ENCODE measurements around the gene MPO. TPM values are rescaled to one million over a fixed set of nuclear protein-coding genes. Genes with fewer than 3 reads are reported as not detected.
A peak's percentile ranks its signal among the peaks of the same experiment; 100 is the strongest.

MPO gene
- total RNA-seq, 3 donors from 2014 or later: not detected

DNA sequence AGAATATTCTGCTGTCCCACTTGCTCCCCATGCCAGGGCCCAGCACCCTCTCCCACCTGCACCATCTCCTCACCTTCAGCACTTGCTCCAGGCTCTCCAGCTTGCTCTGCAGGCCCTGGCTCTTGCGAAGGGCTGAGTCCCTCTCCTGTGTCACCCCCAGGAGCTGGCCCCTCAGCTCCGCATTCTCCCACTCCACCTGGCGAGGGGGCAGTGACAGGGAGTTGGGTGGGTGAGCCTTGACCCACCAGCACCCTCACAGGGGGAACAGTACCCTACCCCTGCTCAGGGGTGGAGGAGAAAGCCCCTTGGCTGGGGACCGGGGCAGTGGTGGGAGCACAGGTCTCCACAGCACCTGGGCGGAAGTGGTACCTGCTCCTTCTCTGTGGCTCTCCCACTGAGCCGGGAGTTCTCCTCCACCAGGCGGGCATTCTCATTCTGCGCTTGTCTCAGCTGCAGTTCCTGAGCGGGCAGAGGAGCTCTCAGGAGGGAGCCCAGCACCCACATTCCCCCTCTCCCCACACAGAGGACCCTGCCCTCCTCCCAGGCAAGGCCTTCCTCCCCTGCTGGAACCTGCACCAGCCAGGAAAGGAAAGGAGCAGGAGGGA, 41.9 kb upstream of the MPO start:
- Mint-ChIP-seq H3K36me3 (ENCODE audit: insufficient read depth) (peaks cover 2% of the 10 kb centered on the region), H3K9me3 (no peaks in the 10 kb centered on the region), H3K4me1 (ENCODE audit: low read depth) (peaks cover 32% of the 10 kb centered on the region), H3K4me3 (no peak overlapping the region), H3K27me3 (ENCODE audit: low read depth) (no peaks in the 10 kb centered on the region)
- no peak for ATAC-seq
- DNase-seq: no peak

DNA sequence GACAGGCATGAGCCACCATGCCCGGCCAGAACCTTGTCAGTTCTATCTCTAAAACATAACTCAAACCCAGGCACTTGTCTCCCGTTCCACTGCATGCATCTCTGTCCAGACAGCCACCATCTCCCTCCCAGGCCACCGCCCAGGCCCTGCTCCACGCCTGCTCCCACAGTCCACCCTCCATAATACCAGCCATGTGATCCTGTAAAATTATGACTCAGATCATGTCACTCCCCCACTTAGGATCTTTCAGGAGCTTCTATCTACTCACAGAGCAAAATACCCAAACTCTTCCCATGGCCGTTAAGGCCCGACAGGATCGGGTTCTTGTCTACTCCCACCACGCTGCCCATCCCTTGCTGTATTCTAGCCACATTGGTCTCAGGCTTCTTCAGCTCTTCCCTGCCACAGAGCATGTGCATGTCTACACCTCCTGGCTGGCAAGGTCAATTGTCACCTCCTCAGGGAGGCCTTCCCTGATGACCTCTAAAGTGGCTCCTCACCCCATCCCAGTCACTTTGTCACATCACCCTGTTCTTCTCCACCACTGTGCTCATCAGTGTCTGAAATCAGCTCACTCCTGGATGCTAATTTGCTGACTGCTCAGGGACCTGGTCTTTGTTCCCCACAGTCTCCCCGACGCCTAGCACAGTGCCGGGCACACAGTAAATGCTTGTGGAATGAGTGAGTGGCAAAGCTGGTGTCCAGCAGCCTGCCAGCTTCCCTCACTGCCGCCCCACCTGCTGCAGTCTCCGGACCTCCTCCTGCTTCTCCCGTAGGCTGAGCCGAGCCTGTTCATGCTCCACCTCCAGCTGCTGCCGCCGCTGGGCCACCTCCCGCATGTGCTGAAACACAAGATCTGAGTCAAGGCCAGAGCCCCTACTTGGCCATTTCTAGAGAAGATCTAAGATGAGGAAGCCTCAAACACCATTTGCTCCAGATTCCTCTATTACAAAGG, 41.1 kb upstream of the MPO start:
- H3K9me3 Mint-ChIP-seq: no peaks in the 10 kb centered on the region
- DNase-seq (no peak), ATAC-seq (no peak)
- H3K36me3 Mint-ChIP-seq (ENCODE audit: insufficient read depth): peaks cover 4% of the 10 kb centered on the region
- no peak overlapping the region for H3K4me3 Mint-ChIP-seq
- H3K4me1 Mint-ChIP-seq (ENCODE audit: low read depth): peaks cover 30% of the 10 kb centered on the region
- no peaks in the 10 kb centered on the region for H3K27me3 Mint-ChIP-seq (ENCODE audit: low read depth)

DNA sequence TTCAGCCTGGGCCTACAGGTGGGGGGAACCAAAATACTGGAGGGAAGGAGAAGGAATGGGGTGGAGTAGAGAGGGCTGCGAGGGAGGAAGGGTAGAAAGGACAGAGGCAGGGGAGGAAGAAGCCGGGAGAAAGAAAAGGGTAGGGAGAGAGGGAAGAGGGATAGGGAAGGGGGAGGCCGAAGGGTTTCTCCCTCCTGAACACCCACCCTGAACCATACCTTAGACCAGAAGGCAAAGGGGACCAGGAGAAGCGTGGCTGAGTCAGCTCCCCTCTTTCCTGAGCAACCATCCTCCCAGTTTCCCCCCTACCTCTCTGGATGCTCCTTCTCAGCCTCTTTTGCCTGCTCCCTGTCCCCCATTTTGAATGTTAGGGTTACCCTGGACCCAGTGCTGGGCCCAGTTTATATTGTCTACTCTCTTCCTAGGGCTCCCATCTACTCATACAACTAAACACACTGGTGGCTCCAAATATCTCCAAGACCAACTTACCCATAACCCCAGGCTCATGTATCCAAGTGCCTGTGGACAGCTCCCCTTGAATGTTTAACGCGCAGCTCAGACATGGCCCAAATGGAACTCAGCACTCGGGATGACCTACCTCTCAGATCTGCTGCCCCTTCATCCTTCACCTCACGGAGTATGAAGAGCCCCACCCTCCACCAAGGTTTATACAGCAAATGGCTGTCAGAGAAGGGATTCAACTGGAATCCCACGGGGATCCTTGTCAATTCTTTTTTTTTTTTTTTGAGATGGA, 40.0 kb upstream of the MPO start:
- Mint-ChIP-seq H3K36me3 (ENCODE audit: insufficient read depth) (peaks cover 4% of the 10 kb centered on the region), H3K4me3 (no peak overlapping the region), H3K27me3 (ENCODE audit: low read depth) (no peaks in the 10 kb centered on the region), H3K9me3 (no peaks in the 10 kb centered on the region), H3K4me1 (ENCODE audit: low read depth) (peaks cover 22% of the 10 kb centered on the region)
- DNase-seq (no peak), ATAC-seq (no peak)

- H3K36me3 Mint-ChIP-seq (ENCODE audit: insufficient read depth): peaks cover 9% of the 10 kb centered on the region
- peaks cover 20% of the 10 kb centered on the region for H3K4me1 Mint-ChIP-seq (ENCODE audit: low read depth)
- H3K4me3 Mint-ChIP-seq: no peak overlapping the region
- no peaks in the 10 kb centered on the region for H3K27me3 Mint-ChIP-seq (ENCODE audit: low read depth)
- H3K9me3 Mint-ChIP-seq: no peaks in the 10 kb centered on the region
- DNase-seq (no peak), ATAC-seq (no peak)
Measured at GRCh38 chr17:58320163-58320558, 39.4 kb upstream of the MPO start.

- Mint-ChIP-seq H3K36me3 (ENCODE audit: insufficient read depth) (peaks cover 9% of the 10 kb centered on the region), H3K9me3 (no peaks in the 10 kb centered on the region), H3K27me3 (ENCODE audit: low read depth) (no peaks in the 10 kb centered on the region), H3K4me3 (no peak overlapping the region), H3K4me1 (ENCODE audit: low read depth) (peaks cover 17% of the 10 kb centered on the region)
- DNase-seq: no peak
- ATAC-seq: no peak
Measured at GRCh38 chr17:58319173-58320162, 38.7 kb upstream of the MPO start.

GRCh38 chr17:58318627-58319172, 38.0 kb upstream of the MPO start:
- ATAC-seq: no peak
- H3K4me3 Mint-ChIP-seq: no peak overlapping the region
- H3K9me3 Mint-ChIP-seq: no peaks in the 10 kb centered on the region
- H3K36me3 Mint-ChIP-seq (ENCODE audit: insufficient read depth): peaks cover 9% of the 10 kb centered on the region
- DNase-seq: no peak
- H3K27me3 Mint-ChIP-seq (ENCODE audit: low read depth): no peaks in the 10 kb centered on the region
- peaks cover 17% of the 10 kb centered on the region for H3K4me1 Mint-ChIP-seq (ENCODE audit: low read depth)

DNA sequence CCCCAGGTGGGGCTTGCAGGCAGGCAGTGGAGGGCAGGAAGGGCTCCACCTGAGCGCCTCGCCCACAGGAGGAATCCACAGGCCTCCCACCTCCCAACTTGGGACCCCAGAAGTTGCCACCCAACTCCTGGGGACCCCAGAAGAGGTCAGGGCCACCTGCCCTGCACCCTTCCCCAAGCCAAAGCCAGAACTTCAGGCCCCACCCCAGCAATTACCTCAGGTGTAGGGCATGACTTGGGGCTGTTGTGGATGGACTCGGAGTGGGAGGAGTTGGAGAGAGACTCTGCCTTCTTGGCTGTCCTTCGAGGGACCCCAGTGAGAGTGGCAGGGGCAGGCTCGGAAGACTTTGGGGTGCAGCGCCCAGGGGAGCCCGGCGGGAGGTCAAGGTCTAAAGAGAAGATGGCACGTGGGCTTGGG, 37.3 kb upstream of the MPO start:
- no peak for ATAC-seq
- no peaks in the 10 kb centered on the region for H3K27me3 Mint-ChIP-seq (ENCODE audit: low read depth)
- DNase-seq: no peak
- peaks cover 9% of the 10 kb centered on the region for H3K36me3 Mint-ChIP-seq (ENCODE audit: insufficient read depth)
- H3K4me1 Mint-ChIP-seq (ENCODE audit: low read depth): peaks cover 17% of the 10 kb centered on the region
- no peak overlapping the region for H3K4me3 Mint-ChIP-seq
- H3K9me3 Mint-ChIP-seq: no peaks in the 10 kb centered on the region

DNA sequence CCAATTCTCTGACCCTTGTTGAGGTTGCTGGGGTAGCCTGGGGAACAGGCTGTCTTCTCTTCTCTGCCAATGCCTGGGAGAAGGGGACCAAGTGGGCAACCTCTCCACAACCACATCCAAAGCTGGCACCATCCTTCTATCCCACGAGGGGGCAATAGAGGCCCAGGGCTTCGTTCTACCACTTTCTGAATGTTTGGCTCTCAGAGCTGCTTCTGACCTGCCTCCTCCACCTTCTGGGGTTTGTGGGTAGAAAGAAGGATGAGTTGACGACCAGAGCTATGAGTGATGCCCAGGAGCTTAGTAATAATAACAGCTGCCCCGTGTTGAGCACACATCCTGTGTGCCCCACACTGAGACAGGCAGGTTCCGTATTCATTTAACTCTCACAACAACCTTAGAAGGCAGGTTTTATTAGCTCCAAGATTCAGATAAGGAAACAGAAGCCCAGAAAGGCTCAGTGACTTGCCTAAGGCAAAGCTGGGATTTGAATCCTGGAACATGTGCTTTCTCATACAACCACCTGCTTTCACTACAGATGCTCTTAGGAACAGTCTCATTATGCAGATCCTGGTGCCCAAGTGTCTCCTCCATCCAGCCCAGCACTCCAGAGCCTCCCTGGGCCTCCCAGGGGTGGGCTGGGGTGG, 36.8 kb upstream of the MPO start:
- DNase-seq (peak; percentile 67), ATAC-seq (peak; percentile 93 to 96)
- Mint-ChIP-seq H3K36me3 (ENCODE audit: insufficient read depth) (peaks cover 9% of the 10 kb centered on the region), H3K4me3 (no peak overlapping the region), H3K27me3 (ENCODE audit: low read depth) (no peaks in the 10 kb centered on the region), H3K4me1 (ENCODE audit: low read depth) (peaks cover 17% of the 10 kb centered on the region), H3K9me3 (no peaks in the 10 kb centered on the region)

DNA sequence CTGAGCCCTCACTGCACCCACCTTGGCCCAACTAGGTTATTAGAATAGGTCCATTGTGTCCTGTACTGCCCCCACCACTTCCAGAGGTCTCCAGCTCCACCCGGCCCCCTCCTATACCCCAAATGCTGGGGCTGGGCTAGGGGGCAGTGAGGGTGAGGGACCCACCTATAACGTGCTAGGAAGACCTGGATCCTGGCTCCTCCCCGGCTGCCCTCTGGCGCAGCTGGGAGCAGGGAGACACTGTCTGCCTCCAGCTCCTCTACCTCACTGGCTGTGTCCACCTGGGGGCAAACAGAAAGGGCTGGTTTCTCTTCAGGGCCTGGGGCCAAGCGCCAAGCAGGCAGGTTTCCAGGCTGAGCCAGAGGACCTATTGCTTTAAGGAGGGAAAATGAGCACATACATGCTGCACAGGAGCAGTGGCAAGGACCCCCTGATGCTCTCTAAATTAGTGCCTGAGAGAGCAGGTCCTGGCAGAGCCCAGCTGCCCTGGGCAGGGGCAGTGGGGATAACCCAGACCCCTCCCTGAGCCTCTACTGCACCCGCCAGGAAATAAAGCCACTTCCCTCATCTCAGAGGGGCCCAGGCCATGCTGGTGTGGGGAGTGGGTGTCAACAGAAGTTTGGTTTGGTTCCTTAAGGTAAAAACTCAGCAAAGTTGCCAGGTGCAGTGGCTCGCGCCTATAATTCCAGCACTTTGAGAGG, 35.7 kb upstream of the MPO start:
- ATAC-seq (no peak), DNase-seq (no peak)
- no peak overlapping the region for H3K4me3 Mint-ChIP-seq
- H3K4me1 Mint-ChIP-seq (ENCODE audit: low read depth): peaks cover 14% of the 10 kb centered on the region
- H3K27me3 Mint-ChIP-seq (ENCODE audit: low read depth): no peaks in the 10 kb centered on the region
- H3K9me3 Mint-ChIP-seq: no peaks in the 10 kb centered on the region
- peaks cover 7% of the 10 kb centered on the region for H3K36me3 Mint-ChIP-seq (ENCODE audit: insufficient read depth)

GRCh38 chr17:58315750-58316149, 35.0 kb upstream of the MPO start:
- DNase-seq (no peak), ATAC-seq (no peak)
- Mint-ChIP-seq H3K4me3 (no peak overlapping the region), H3K27me3 (ENCODE audit: low read depth) (no peaks in the 10 kb centered on the region), H3K9me3 (no peaks in the 10 kb centered on the region), H3K4me1 (ENCODE audit: low read depth) (peaks cover 14% of the 10 kb centered on the region), H3K36me3 (ENCODE audit: insufficient read depth) (peaks cover 7% of the 10 kb centered on the region)

GRCh38 chr17:58315281-58315711, 34.6 kb upstream of the MPO start:
- no peaks in the 10 kb centered on the region for H3K27me3 Mint-ChIP-seq (ENCODE audit: low read depth)
- H3K9me3 Mint-ChIP-seq: no peaks in the 10 kb centered on the region

GRCh38 chr17:58314706-58315015, 33.9 kb upstream of the MPO start:
- no peak for ATAC-seq
- no peak for DNase-seq
- no peaks in the 10 kb centered on the region for H3K9me3 Mint-ChIP-seq
- H3K27me3 Mint-ChIP-seq (ENCODE audit: low read depth): no peaks in the 10 kb centered on the region
- H3K36me3 Mint-ChIP-seq (ENCODE audit: insufficient read depth): peaks cover 7% of the 10 kb centered on the region
- peaks cover 14% of the 10 kb centered on the region for H3K4me1 Mint-ChIP-seq (ENCODE audit: low read depth)
- H3K4me3 Mint-ChIP-seq: no peak overlapping the region

More at GRCh38 chr17:58315281-58315711, 34.6 kb upstream of the MPO start:
- peaks cover 14% of the 10 kb centered on the region for H3K4me1 Mint-ChIP-seq (ENCODE audit: low read depth)
- no peak for DNase-seq
- ATAC-seq: no peak
- H3K36me3 Mint-ChIP-seq (ENCODE audit: insufficient read depth): peaks cover 7% of the 10 kb centered on the region
- H3K4me3 Mint-ChIP-seq: no peak overlapping the region

Measured in activated T-cell treated with anti-CD3 and anti-CD28 coated beads, Interleukin-2, amount 50 U/mL, for 4 hours (primary cell).